ENCODE measurements around the gene PPHLN1. TPM values are rescaled to one million over a fixed set of nuclear protein-coding genes. Genes with fewer than 3 reads are reported as not detected.

Gene PPHLN1
- total and polyA plus RNA-seq, 2 of the 8 experiments (the other 6 are each of a cell fraction or from before 2014, with no cell fraction given), result 34.3 to 71.6 TPM

- TF ChIP-seq CREB1 (IDR thresholded peaks at IDR 0.05), result no peak
Observed at GRCh38 chr12:42459336-42459847, 133.4 kb downstream of the PPHLN1 start (continued).

Data from H1 (cell line).